ENCODE data around the gene FAM184B. TPM values are rescaled to one million over a fixed set of nuclear protein-coding genes. Genes with fewer than 3 reads are reported as not detected.

FAM184B gene
- total RNA-seq, 1 donor from 2014 or later, result not detected

- no peaks in the 10 kb centered on the region for H3K9me3 ChIP-seq
- no peaks in the 10 kb centered on the region for H3K4me1 ChIP-seq
- DNase-seq (ENCODE audit: extremely low spot score in 2 of 2), result peak in 1 of 2 donors; percentile 37
- no peak overlapping the region for H3K27ac ChIP-seq
- intact Hi-C loops (cut with DNase I), result no loop called here
- no peak overlapping the region for H3K4me3 ChIP-seq
- H3K27me3 ChIP-seq, result no peaks in the 10 kb centered on the region
- TF ChIP-seq POLR2A (IDR thresholded peaks at IDR 0.05), result no peak
- TF ChIP-seq CTCF (IDR thresholded peaks at IDR 0.05), result no peak
- TF ChIP-seq POLR2AphosphoS5 (IDR thresholded peaks at IDR 0.05; ENCODE audit: insufficient read depth in 1 of 2, low read depth in 1 of 2), result no peak
- no peaks in the 10 kb centered on the region for H3K36me3 ChIP-seq
These were observed 133.5 kb downstream of the FAM184B start for GRCh38 chr4:17647927-17648326.

- TF ChIP-seq POLR2AphosphoS5 (IDR thresholded peaks at IDR 0.05; ENCODE audit: insufficient read depth in 1 of 2, low read depth in 1 of 2) (no peak), CTCF (IDR thresholded peaks at IDR 0.05) (no peak), POLR2A (IDR thresholded peaks at IDR 0.05) (no peak)
- Histone ChIP-seq H3K27ac (no peak overlapping the region), H3K27me3 (no peaks in the 10 kb centered on the region), H3K36me3 (no peaks in the 10 kb centered on the region), H3K9me3 (no peaks in the 10 kb centered on the region), H3K4me3 (no peak overlapping the region), H3K4me1 (no peaks in the 10 kb centered on the region)
- intact Hi-C loops (cut with DNase I), result no loop called here
- DNase-seq (ENCODE audit: extremely low spot score in 2 of 2), result no peak
These were observed 134.1 kb downstream of the FAM184B start for GRCh38 chr4:17647176-17647806.

GRCh38 chr4:17646693-17647092 lies 134.7 kb downstream of the FAM184B start:
- TF ChIP-seq POLR2AphosphoS5 (IDR thresholded peaks at IDR 0.05; ENCODE audit: insufficient read depth in 1 of 2, low read depth in 1 of 2) (no peak), POLR2A (IDR thresholded peaks at IDR 0.05) (no peak), CTCF (IDR thresholded peaks at IDR 0.05) (no peak)
- H3K9me3 ChIP-seq, result no peaks in the 10 kb centered on the region
- intact Hi-C loops (cut with DNase I), result no loop called here
- no peak overlapping the region for H3K4me3 ChIP-seq
- no peak overlapping the region for H3K27ac ChIP-seq
- no peaks in the 10 kb centered on the region for H3K4me1 ChIP-seq
- no peak for DNase-seq (ENCODE audit: extremely low spot score in 2 of 2)
- no peaks in the 10 kb centered on the region for H3K36me3 ChIP-seq
- H3K27me3 ChIP-seq, result no peaks in the 10 kb centered on the region

GRCh38 chr4:17642398-17642783 lies 139.0 kb downstream of the FAM184B start:
- H3K36me3 ChIP-seq, result no peaks in the 10 kb centered on the region
- intact Hi-C loops (cut with DNase I), result no loop called here
- H3K4me3 ChIP-seq, result no peak overlapping the region
- H3K27ac ChIP-seq, result no peak overlapping the region
- no peaks in the 10 kb centered on the region for H3K27me3 ChIP-seq
- H3K4me1 ChIP-seq, result no peaks in the 10 kb centered on the region
- H3K9me3 ChIP-seq, result no peaks in the 10 kb centered on the region
- TF ChIP-seq POLR2AphosphoS5 (IDR thresholded peaks at IDR 0.05; ENCODE audit: insufficient read depth in 1 of 2, low read depth in 1 of 2), result no peak
- TF ChIP-seq CTCF (IDR thresholded peaks at IDR 0.05), result no peak
- no peak for TF ChIP-seq POLR2A (IDR thresholded peaks at IDR 0.05)
- DNase-seq (ENCODE audit: extremely low spot score in 2 of 2), result no peak

- no peak overlapping the region for H3K4me3 ChIP-seq
- H3K27ac ChIP-seq, result no peak overlapping the region
- H3K36me3 ChIP-seq, result peaks cover 0 to 16% of the 10 kb centered on the region in 2 donors
- no peaks in the 10 kb centered on the region for H3K4me1 ChIP-seq
- intact Hi-C loops (cut with DNase I), result loop anchor here (10.0 kb wide), 1 partner anchor 94 kb away; no protein-coding TSS in a partner anchor
- H3K9me3 ChIP-seq, result no peaks in the 10 kb centered on the region
- DNase-seq (ENCODE audit: extremely low spot score in 2 of 2), result no peak
- H3K27me3 ChIP-seq, result no peaks in the 10 kb centered on the region
- TF ChIP-seq POLR2A (IDR thresholded peaks at IDR 0.05) (no peak), CTCF (IDR thresholded peaks at IDR 0.05) (no peak), POLR2AphosphoS5 (IDR thresholded peaks at IDR 0.05; ENCODE audit: insufficient read depth in 1 of 2, low read depth in 1 of 2) (no peak)
These were observed 142.3 kb downstream of the FAM184B start for GRCh38 chr4:17639136-17639535.

Data from vagina (tissue), 2 donors.